Measurements from ENCODE around the gene SAA2.
"Not testable (repeated sequence)": the region's sequence is repeated elsewhere in the genome, so short reads cannot be mapped to it uniquely, and the experiment has no call there.

SAA2 gene

DNA sequence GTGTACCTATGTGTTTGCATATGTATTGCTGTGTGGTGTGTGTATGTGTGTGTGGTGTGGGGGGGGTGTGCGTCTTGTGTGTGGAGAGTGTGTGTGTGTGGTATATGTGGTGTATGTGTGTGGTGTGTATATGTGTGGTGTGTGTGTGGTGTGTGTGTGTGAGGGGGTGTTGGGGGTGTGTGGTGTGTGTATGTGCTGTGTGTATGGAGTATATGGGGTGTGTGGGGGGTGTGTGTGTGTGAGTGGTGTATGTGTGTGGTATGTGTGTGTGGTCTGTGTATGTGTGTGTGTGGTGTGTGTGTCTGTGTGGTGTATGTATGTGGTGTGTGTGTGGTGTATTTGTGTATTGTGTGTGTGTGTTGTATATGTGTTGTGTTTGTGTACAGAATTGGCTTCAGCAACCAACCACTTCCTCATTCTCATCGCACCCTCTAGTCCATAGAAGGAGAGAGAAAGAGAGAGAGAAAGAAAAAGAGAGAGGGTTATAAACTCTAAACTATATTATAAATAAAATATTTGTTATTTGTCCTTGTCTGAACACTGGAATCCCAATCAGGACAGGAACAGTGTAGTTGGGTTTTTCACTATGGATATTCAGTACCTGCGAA is 25.6 kb downstream of the SAA2 start:
- peak; percentile 94 for FAIRE-seq
- no peak for DNase-seq (ENCODE audit: insufficient read length)
- TF ChIP-seq POLR2AphosphoS5 (IDR thresholded peaks at IDR 0.05; ENCODE audit: low read depth, low read length) (no peak), POLR2A (IDR thresholded peaks at IDR 0.05; ENCODE audit: low read depth, low read length) (no peak), TAF1 (IDR thresholded peaks at IDR 0.05; ENCODE audit: borderline replicate concordance, low read depth, low read length) (no peak)

DNA sequence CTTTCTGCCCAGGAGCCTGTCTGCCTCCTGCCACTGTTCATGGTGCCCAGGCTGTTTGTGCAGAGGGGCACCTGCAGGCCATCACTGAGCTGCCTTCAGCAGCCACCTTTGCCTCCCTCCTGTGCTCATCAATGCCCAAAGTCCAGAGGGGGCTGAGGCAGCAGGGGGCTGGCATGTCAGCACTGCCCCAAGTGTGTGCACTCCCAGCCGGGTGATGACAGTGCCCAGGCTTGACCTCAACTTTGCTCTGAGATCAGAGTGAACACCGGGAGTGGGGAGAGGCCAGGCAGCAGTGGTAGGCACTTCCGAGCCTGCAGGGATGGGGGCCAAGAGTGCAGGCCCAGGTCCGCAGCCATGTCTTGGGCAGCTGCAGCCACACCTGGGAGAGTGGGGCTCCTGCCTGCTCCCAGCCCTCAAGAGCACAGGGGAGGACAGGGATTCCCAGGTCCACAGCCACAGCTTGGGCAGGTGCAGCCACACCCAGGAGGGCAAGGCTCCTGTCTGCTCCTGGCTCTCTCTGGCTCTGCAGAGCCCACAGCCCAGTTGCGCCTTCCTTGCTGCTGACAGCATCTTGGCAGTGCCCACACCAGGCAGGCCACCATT is 27.1 kb downstream of the SAA2 start:
- no peak for DNase-seq (ENCODE audit: insufficient read length)

DNA sequence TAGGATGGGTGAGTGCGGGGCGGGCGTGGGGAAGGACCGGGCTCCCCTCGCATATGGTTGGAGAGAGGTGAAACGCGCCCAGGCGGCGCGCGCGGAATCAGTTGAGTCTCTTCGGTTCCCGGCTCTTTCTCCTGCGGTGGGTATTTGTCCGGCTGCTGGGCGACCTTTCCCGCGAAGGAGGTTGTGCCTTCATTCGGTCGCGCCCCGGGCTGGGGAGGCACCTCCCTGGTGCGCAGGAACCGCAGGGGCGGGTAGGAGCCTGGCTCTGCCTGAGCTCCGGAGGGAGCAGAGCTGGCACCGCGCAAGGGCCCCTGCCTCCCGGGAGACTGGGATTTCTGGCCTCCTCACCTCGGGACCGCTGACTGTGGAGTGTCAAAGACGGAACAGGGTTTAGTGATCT is 39.4 kb downstream of the SAA2 start:
- DNase-seq (ENCODE audit: insufficient read length) (no peak), FAIRE-seq (no peak)
- TF ChIP-seq POLR2A (IDR thresholded peaks at IDR 0.05; ENCODE audit: low read depth, low read length) (no peak), POLR2AphosphoS5 (IDR thresholded peaks at IDR 0.05; ENCODE audit: low read depth, low read length) (no peak), TAF1 (IDR thresholded peaks at IDR 0.05; ENCODE audit: borderline replicate concordance, low read depth, low read length) (no peak)

More for the DNA sequence above, 27.1 kb downstream of the SAA2 start:
- TF ChIP-seq POLR2A (IDR thresholded peaks at IDR 0.05; ENCODE audit: low read depth, low read length), result no peak
- no peak for FAIRE-seq

DNA sequence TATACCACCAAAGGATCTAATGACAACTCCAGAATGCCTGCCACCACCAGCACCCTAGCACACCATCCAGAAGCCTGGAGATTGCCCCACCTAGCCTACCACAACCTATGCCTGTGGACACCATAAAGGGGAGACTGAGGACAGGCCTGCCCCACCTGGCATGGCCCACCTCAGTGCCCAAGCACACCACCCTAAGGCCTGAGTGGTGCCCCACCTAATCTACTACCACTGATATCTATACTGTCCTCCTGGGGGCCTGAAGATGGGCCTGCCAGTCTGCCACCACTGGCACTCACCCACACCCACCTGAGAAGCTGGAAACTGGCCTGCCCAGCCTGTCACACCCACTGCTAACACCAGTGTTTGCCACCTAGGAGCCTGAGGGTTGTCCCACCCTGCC is 43.7 kb downstream of the SAA2 start:
- FAIRE-seq, result no peak
- no peak for DNase-seq (ENCODE audit: insufficient read length)

DNA sequence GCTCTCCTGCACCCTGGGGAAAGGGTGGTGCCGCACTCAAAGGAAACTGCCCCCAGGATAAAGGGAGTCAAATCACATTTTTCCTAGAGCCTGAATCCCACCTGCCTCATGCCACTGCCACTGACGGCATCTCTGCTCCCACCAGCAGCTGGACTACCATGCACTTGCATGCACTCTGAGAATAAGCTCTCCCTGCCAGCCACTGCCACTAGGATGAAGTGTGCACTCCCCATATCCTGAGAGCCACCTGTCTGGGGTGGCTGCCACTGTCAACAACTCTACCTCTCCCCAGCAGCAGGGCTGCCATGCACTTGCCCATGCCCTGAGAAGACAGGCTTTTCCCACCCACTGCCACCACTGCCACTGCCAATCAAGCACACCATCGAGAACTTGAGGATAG is 44.2 kb downstream of the SAA2 start:
- no peak for DNase-seq (ENCODE audit: insufficient read length)
- FAIRE-seq, result no peak
- no peak for TF ChIP-seq POLR2AphosphoS5 (IDR thresholded peaks at IDR 0.05; ENCODE audit: low read depth, low read length)
- no peak for TF ChIP-seq POLR2A (IDR thresholded peaks at IDR 0.05; ENCODE audit: low read depth, low read length)
- TF ChIP-seq TAF1 (IDR thresholded peaks at IDR 0.05; ENCODE audit: borderline replicate concordance, low read depth, low read length), result no peak

More for the DNA sequence above, 43.7 kb downstream of the SAA2 start:
- TF ChIP-seq POLR2A (IDR thresholded peaks at IDR 0.05; ENCODE audit: low read depth, low read length) (no peak), TAF1 (IDR thresholded peaks at IDR 0.05; ENCODE audit: borderline replicate concordance, low read depth, low read length) (no peak), POLR2AphosphoS5 (IDR thresholded peaks at IDR 0.05; ENCODE audit: low read depth, low read length) (no peak)

DNA sequence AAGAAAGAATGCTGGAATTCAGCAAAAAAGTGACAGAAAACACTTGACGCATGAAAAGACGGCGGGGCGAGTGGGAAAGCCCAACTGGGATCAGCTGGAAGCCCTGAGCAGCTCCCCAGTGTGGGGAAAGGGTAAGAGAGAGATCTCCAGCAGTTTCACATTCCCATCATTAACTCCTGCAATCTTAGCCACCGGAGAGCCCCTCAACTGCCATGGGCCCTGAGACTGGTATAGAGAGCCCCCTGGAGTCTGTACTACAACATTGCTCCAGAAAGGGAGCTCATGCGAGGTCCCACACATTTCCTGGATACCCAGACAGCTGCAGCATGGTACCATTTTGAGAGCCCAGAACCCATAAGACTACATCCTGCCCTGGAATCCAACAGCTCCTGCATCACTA is 44.7 kb downstream of the SAA2 start:
- FAIRE-seq (peak; percentile 54), DNase-seq (ENCODE audit: insufficient read length) (peak; percentile 23)
- TF ChIP-seq TAF1 (IDR thresholded peaks at IDR 0.05; ENCODE audit: borderline replicate concordance, low read depth, low read length) (no peak), POLR2A (IDR thresholded peaks at IDR 0.05; ENCODE audit: low read depth, low read length) (no peak), POLR2AphosphoS5 (IDR thresholded peaks at IDR 0.05; ENCODE audit: low read depth, low read length) (no peak)

DNA sequence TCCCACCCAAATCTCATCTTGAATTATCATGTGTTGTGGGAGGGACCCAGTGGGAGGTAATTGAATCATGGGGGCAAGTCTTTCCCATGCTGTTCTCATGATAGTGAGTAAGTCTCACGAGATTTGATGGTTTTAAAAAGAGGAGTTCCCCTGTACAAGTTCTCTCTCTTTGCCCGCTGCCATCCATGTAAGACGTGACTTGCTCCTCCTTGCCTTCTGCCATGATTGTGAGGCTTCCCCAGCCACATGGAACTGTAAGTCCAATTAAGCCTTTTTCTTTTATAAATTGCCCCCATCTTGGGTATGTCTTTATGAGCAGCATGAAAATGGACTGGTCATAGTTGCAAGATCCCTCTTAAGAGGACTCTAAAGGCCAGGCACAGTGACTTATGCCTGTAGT is 50.7 kb downstream of the SAA2 start:
- not testable (repeated sequence) for DNase-seq (ENCODE audit: insufficient read length); FAIRE-seq

DNA sequence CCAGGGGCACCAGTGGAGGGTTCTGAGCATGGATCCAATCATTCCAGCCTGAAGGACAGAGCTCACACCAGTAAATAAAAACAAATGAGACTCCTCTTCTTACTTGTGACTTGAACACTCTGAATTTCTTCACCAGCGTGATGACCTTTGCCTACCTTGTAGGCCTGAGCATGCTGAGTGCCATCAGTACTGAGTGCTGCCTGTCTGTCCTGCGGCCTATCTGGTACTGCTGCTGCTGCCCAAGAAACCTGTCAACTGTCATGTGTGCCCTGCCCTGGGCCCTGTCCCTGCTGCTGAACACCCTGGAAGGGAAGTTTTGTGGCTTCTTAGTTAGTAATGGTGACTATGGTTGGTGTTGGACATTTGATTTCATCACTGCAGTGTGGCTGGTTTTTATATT is 51.9 kb downstream of the SAA2 start:
- TF ChIP-seq TAF1 (IDR thresholded peaks at IDR 0.05; ENCODE audit: borderline replicate concordance, low read depth, low read length) (no peak), POLR2A (IDR thresholded peaks at IDR 0.05; ENCODE audit: low read depth, low read length) (no peak), POLR2AphosphoS5 (IDR thresholded peaks at IDR 0.05; ENCODE audit: low read depth, low read length) (no peak)
- FAIRE-seq (no peak), DNase-seq (ENCODE audit: insufficient read length) (no peak)
